ENCODE data around the gene EXD3. TPM values are rescaled to one million over a fixed set of nuclear protein-coding genes. Genes with fewer than 3 reads are reported as not detected.

The EXD3 gene
- total and polyA plus RNA-seq, 2 of the 4 experiments (the other 2 are of a cell fraction) = 1.1 to 7.4 TPM

- H3K14ac ChIP-seq (replicated peaks; ENCODE audit: low read depth, low read length) = no peak overlapping the region
- no peaks in the 10 kb centered on the region for H3K27me3 ChIP-seq (ENCODE audit: control insufficient read depth, insufficient read depth, low read length)
- H2BK15ac ChIP-seq (ENCODE audit: low read depth, low read length) = no peak overlapping the region
- no peaks in the 10 kb centered on the region for H3K9me1 ChIP-seq (ENCODE audit: insufficient read depth, low read length)
- H2BK20ac ChIP-seq (ENCODE audit: low read depth, low read length) = no peak overlapping the region
- no peak for DNase-seq
- H2AK9ac ChIP-seq (replicated peaks; ENCODE audit: low read depth, low read length, poor library complexity) = no peak overlapping the region
- H3K4me3 ChIP-seq (ENCODE audit: insufficient read depth, low read depth, low read length) = no peak overlapping the region
- H3K36me3 ChIP-seq (ENCODE audit: control insufficient read depth, insufficient read depth, low read length) = no peaks in the 10 kb centered on the region
- no peak overlapping the region for H2AK5ac ChIP-seq (ENCODE audit: low read depth, low read length)
- ChIA-PET CTCF (no interaction called here), POLR2A (ENCODE audit: unreplicated experiment) (no interaction called here)
- H3K9ac ChIP-seq (ENCODE audit: low read depth, low read length) = no peak overlapping the region
- no peak for TF ChIP-seq NFE2L2 (IDR thresholded peaks at IDR 0.05; ENCODE audit: low read depth, low read length)
- no peak for TF ChIP-seq MAFK (IDR thresholded peaks at IDR 0.05; ENCODE audit: low read depth, low read length)
- TF ChIP-seq CHD1 (IDR thresholded peaks at IDR 0.05; ENCODE audit: low read depth, low read length) = no peak
- no peak for ATAC-seq (ENCODE audit: low read depth)
- H4K91ac ChIP-seq (ENCODE audit: insufficient read depth, low read depth, low read length) = no peak overlapping the region
- no peak overlapping the region for H2BK5ac ChIP-seq (ENCODE audit: low read depth, low read length, poor library complexity, severe bottlenecking)
- no peak overlapping the region for H3K18ac ChIP-seq (ENCODE audit: low read depth, low read length)
- 83% methylated on average over 2 of the region's 20 CpGs; no CpG with 5 or more reads in 1 of the 2 experiments for WGBS, 2 experiments (ENCODE audit: extremely low coverage in 2 of 2, insufficient read length in 1 of 2)
- no peaks in the 10 kb centered on the region for H3K9me3 ChIP-seq (ENCODE audit: control insufficient read depth, insufficient read depth, low read length)
- H3K4me2 ChIP-seq (ENCODE audit: low read depth, low read length) = no peak overlapping the region
- H4K5ac ChIP-seq (ENCODE audit: low read depth, low read length) = no peak overlapping the region
- dilution Hi-C loops (cut with HindIII; ENCODE audit: low sequenced_read_pairs, unreplicated experiment) (no loop called here), intact Hi-C loops (cut with micrococcal nuclease) (no loop called here), in situ Hi-C loops (cut with MboI; ENCODE audit: low sequenced_read_pairs) (no loop called here)
- no peak overlapping the region for H3K56ac ChIP-seq (ENCODE audit: extremely low read depth, insufficient read depth, low read length)
- no peaks in the 10 kb centered on the region for H4K20me1 ChIP-seq (ENCODE audit: insufficient read depth, low read length)
- no peak overlapping the region for H4K8ac ChIP-seq (ENCODE audit: low read depth in 2 of 2, low read length in 2 of 2)
- no peak overlapping the region for H3K27ac ChIP-seq (ENCODE audit: insufficient read depth, low read length)
- no peak overlapping the region for H3K23ac ChIP-seq (ENCODE audit: low read depth, low read length)
- no peaks in the 10 kb centered on the region for H3K79me1 ChIP-seq (ENCODE audit: low read depth in 1 of 2, low read length in 2 of 2)
- BruUV-seq (replicated peaks) = no TSS peak
- peaks cover 5% of the 10 kb centered on the region for H3K4me1 ChIP-seq (ENCODE audit: control insufficient read depth, insufficient read depth, low read length)
- peak overlapping the region; percentile 23 for H2AFZ ChIP-seq (replicated peaks; ENCODE audit: low read length, poor library complexity)
- no peak overlapping the region for H2BK120ac ChIP-seq (ENCODE audit: low read depth, low read length)
- no peak overlapping the region for H3K4ac ChIP-seq (ENCODE audit: low read depth, low read length)
Observed at GRCh38 chr9:137432687-137433348, 9.9 kb upstream of the EXD3 start.

All from IMR-90 (cell line).